HepG2 (cell line): Measurements from ENCODE around the gene RELB. TPM values are rescaled to one million over a fixed set of nuclear protein-coding genes. Genes with fewer than 3 reads are reported as not detected.
A peak's percentile ranks its signal among the peaks of the same experiment; 100 is the strongest.

Experiments
- ARID2 ChIP-seq: sonication (generic); formaldehyde crosslinking; IDR thresholded peaks from 2 replicates; pipeline ENCODE4 v1.8.1; 2022; ENCODE audit warnings: mild to moderate bottlenecking, missing genetic modification reagents, borderline replicate concordance
- ATM ChIP-seq: fragments of 450-650 bp; IDR thresholded peaks from 2 replicates; pipeline ENCODE4 v1.7.1; 2017; ENCODE audit warnings: mild to moderate bottlenecking, borderline replicate concordance
- ETV6 ChIP-seq: sonication (generic); formaldehyde crosslinking; conservative IDR thresholded peaks from 2 replicates; pipeline ENCODE4 v1.4.0; 2020; ENCODE audit warnings: missing genetic modification reagents
- ISX ChIP-seq: sonication (generic); formaldehyde crosslinking; conservative IDR thresholded peaks from 2 replicates; pipeline ENCODE4 v1.5.0; 2020; ENCODE audit warnings: missing genetic modification reagents
- KDM6A ChIP-seq: IDR thresholded peaks from 2 replicates; pipeline ENCODE4 v1.6.1; 2016; ENCODE audit warnings: low read depth
- MED1 ChIP-seq: sonication (generic); formaldehyde crosslinking; IDR thresholded peaks from 2 replicates; pipeline ENCODE4 v1.4.0; 2020; ENCODE audit warnings: missing genetic modification reagents
- NCOA1 ChIP-seq: sonication (generic); formaldehyde crosslinking; IDR thresholded peaks from 2 replicates; pipeline ENCODE4 v1.9.0; 2021; ENCODE audit warnings: missing genetic modification reagents
- SALL1 ChIP-seq: sonication (generic); formaldehyde crosslinking; IDR thresholded peaks from 2 replicates; pipeline ENCODE4 v1.8.0; 2022; ENCODE audit warnings: mild to moderate bottlenecking, missing genetic modification reagents
- ZBTB1 ChIP-seq: sonication (generic); formaldehyde crosslinking; IDR thresholded peaks from 2 replicates; pipeline ENCODE4 v1.4.0; 2020; ENCODE audit warnings: missing genetic modification reagents, borderline replicate concordance
- ZNF232 ChIP-seq: sonication (generic); formaldehyde crosslinking; IDR thresholded peaks from 2 replicates; pipeline ENCODE4 v1.4.0; 2020; ENCODE audit warnings: missing genetic modification reagents, borderline replicate concordance
- ZNF558 ChIP-seq: sonication (generic); formaldehyde crosslinking; IDR thresholded peaks from 2 replicates; pipeline ENCODE4 v1.9.0; 2022; ENCODE audit warnings: mild to moderate bottlenecking, missing genetic modification reagents, borderline replicate concordance
- ZNF660 ChIP-seq: sonication (generic); formaldehyde crosslinking; IDR thresholded peaks from 2 replicates; pipeline ENCODE4 v1.5.1; 2020; ENCODE audit warnings: mild to moderate bottlenecking, low read depth, missing genetic modification reagents, borderline replicate concordance
- ZSCAN25 ChIP-seq: sonication (generic); formaldehyde crosslinking; IDR thresholded peaks from 2 replicates; pipeline ENCODE4 v1.8.0; 2022; ENCODE audit warnings: mild to moderate bottlenecking, missing genetic modification reagents
- polyA plus RNA-seq, 8 experiments: library from polyadenylated mRNA; depleted of rRNA in 3 of 8; stranded (reverse) in 7 of 8; unstranded in 1 of 8; fragments of >200 nt; fragmentation: Illumina TruSeq in 4 of 8; extraction: Trizol in 4 of 8; gene quantifications; 2 replicates each; pipeline versions ENCODE4 v1.2.1 to v1.2.3, GENCODE V29; 2011 to 2016; ENCODE audit warnings: low read depth in 4 of 8, missing spikeins in 1 of 8, mixed read lengths in 1 of 8; ENCODE audit not compliant: insufficient read depth in 1 of 8
- total RNA-seq, 5 experiments: library from RNA; depleted of rRNA; stranded (reverse); fragments of >200 nt; fragmentation: Illumina TruSeq; extraction: Trizol; gene quantifications; 2 replicates each; pipeline ENCODE4 v1.2.3, GENCODE V29; 2016; ENCODE audit warnings: low read depth in 1 of 5
- TF ChIP-seq, protein P1 (sequence below): sonication (generic); formaldehyde crosslinking; IDR thresholded peaks from 2 replicates; pipeline ENCODE4 v1.4.0; 2020; ENCODE audit warnings: mild to moderate bottlenecking, missing genetic modification reagents
- TF ChIP-seq, protein P2 (sequence below): sonication (generic); formaldehyde crosslinking; IDR thresholded peaks from 2 replicates; pipeline ENCODE4 v1.5.1; 2020; ENCODE audit warnings: missing genetic modification reagents, mild to moderate bottlenecking, borderline replicate concordance
- TF ChIP-seq, protein P3 (sequence below): IDR thresholded peaks from 2 replicates; pipeline ENCODE4 v1.6.1; 2016; ENCODE audit warnings: low read depth, missing genetic modification reagents, missing compliant biosample characterization

RELB gene
- total and polyA plus RNA-seq, 2 of the 13 experiments (the other 11 are each of a cell fraction or from before 2014, with no cell fraction given): 1.9 to 3.5 TPM

DNA sequence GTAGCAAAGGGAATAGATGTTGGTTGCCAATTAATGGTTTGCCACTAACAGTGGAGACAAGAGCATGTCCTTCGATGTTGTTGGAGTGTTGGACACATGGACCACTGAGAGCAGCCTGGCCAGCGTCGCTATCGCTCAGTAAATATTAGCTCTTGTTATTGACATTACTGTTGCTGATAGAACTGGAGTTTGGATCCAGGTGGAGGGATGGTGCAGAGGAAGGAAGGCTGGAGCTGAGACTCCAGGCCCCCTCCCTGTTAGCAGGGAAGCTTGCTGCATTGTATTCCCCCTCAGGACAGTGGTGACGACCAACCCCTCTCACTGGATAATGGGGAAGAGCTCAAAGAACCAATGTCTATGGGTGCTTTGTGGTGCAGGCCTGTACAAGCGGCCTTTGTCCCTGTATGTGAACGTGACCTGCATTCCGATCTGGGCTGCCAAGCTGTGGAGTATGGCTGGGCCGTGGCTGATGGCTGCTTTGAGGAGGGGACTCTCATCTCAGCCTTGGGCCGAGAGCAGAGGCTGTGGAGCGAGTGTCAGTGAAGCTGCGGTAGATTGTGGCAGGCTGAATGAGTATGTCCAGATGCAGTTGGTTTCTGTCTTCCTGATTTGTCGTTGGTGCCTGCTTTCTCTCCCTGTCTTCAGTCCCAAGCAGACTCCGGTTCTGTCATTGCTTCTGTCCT lies 44.5 kb downstream of the RELB start (continued):
- peak; percentile 90 for TF ChIP-seq SALL1 (CRISPR knock-in tag)
- peak; percentile 65; the same call in 1 of the 2 replicates for TF ChIP-seq ZSCAN25
- no peak for TF ChIP-seq ATM
- TF ChIP-seq ZNF660: no peak
- TF ChIP-seq ZBTB1 (CRISPR knock-in tag): no peak
- TF ChIP-seq, protein P1, sequence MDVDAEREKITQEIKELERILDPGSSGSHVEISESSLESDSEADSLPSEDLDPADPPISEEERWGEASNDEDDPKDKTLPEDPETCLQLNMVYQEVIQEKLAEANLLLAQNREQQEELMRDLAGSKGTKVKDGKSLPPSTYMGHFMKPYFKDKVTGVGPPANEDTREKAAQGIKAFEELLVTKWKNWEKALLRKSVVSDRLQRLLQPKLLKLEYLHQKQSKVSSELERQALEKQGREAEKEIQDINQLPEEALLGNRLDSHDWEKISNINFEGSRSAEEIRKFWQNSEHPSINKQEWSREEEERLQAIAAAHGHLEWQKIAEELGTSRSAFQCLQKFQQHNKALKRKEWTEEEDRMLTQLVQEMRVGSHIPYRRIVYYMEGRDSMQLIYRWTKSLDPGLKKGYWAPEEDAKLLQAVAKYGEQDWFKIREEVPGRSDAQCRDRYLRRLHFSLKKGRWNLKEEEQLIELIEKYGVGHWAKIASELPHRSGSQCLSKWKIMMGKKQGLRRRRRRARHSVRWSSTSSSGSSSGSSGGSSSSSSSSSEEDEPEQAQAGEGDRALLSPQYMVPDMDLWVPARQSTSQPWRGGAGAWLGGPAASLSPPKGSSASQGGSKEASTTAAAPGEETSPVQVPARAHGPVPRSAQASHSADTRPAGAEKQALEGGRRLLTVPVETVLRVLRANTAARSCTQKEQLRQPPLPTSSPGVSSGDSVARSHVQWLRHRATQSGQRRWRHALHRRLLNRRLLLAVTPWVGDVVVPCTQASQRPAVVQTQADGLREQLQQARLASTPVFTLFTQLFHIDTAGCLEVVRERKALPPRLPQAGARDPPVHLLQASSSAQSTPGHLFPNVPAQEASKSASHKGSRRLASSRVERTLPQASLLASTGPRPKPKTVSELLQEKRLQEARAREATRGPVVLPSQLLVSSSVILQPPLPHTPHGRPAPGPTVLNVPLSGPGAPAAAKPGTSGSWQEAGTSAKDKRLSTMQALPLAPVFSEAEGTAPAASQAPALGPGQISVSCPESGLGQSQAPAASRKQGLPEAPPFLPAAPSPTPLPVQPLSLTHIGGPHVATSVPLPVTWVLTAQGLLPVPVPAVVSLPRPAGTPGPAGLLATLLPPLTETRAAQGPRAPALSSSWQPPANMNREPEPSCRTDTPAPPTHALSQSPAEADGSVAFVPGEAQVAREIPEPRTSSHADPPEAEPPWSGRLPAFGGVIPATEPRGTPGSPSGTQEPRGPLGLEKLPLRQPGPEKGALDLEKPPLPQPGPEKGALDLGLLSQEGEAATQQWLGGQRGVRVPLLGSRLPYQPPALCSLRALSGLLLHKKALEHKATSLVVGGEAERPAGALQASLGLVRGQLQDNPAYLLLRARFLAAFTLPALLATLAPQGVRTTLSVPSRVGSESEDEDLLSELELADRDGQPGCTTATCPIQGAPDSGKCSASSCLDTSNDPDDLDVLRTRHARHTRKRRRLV (CRISPR knock-in tag): no peak
- no peak for TF ChIP-seq ISX (CRISPR knock-in tag)
- TF ChIP-seq ETV6 (CRISPR knock-in tag): no peak
- TF ChIP-seq NCOA1 (CRISPR knock-in tag): no peak
- 0 out of 2 replicates have a peak, but pooled peaks have one; percentile 52 for TF ChIP-seq ARID2 (CRISPR knock-in tag)
- peak; percentile 86 for TF ChIP-seq KDM6A (CRISPR knock-in tag)
- TF ChIP-seq ZNF558 (CRISPR knock-in tag): 0 out of 2 replicates have a peak, but pooled peaks have one; percentile 57
- TF ChIP-seq, protein P2, sequence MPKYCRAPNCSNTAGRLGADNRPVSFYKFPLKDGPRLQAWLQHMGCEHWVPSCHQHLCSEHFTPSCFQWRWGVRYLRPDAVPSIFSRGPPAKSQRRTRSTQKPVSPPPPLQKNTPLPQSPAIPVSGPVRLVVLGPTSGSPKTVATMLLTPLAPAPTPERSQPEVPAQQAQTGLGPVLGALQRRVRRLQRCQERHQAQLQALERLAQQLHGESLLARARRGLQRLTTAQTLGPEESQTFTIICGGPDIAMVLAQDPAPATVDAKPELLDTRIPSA (CRISPR knock-in tag): no peak
- TF ChIP-seq, protein P3, sequence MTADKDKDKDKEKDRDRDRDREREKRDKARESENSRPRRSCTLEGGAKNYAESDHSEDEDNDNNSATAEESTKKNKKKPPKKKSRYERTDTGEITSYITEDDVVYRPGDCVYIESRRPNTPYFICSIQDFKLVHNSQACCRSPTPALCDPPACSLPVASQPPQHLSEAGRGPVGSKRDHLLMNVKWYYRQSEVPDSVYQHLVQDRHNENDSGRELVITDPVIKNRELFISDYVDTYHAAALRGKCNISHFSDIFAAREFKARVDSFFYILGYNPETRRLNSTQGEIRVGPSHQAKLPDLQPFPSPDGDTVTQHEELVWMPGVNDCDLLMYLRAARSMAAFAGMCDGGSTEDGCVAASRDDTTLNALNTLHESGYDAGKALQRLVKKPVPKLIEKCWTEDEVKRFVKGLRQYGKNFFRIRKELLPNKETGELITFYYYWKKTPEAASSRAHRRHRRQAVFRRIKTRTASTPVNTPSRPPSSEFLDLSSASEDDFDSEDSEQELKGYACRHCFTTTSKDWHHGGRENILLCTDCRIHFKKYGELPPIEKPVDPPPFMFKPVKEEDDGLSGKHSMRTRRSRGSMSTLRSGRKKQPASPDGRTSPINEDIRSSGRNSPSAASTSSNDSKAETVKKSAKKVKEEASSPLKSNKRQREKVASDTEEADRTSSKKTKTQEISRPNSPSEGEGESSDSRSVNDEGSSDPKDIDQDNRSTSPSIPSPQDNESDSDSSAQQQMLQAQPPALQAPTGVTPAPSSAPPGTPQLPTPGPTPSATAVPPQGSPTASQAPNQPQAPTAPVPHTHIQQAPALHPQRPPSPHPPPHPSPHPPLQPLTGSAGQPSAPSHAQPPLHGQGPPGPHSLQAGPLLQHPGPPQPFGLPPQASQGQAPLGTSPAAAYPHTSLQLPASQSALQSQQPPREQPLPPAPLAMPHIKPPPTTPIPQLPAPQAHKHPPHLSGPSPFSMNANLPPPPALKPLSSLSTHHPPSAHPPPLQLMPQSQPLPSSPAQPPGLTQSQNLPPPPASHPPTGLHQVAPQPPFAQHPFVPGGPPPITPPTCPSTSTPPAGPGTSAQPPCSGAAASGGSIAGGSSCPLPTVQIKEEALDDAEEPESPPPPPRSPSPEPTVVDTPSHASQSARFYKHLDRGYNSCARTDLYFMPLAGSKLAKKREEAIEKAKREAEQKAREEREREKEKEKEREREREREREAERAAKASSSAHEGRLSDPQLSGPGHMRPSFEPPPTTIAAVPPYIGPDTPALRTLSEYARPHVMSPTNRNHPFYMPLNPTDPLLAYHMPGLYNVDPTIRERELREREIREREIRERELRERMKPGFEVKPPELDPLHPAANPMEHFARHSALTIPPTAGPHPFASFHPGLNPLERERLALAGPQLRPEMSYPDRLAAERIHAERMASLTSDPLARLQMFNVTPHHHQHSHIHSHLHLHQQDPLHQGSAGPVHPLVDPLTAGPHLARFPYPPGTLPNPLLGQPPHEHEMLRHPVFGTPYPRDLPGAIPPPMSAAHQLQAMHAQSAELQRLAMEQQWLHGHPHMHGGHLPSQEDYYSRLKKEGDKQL: peak; percentile 80
- peak; percentile 84 for TF ChIP-seq MED1 (CRISPR knock-in tag)
- peak; percentile 14; the same call in 1 of the 2 replicates for TF ChIP-seq ZNF232 (CRISPR knock-in tag)
